HepG2 (cell line): ENCODE results near the gene SNX24. TPM values are rescaled to one million over a fixed set of nuclear protein-coding genes. Genes with fewer than 3 reads are reported as not detected.
A peak's percentile ranks its signal among the peaks of the same experiment; 100 is the strongest.

ENCODE experiments used
- AGO1 ChIP-seq: fragments of 200-400 bp; formaldehyde crosslinking; IDR thresholded peaks from 2 replicates; pipeline ENCODE4 v1.6.1; 2017; ENCODE audit warnings: mild to moderate bottlenecking, low read depth, low read length, moderate library complexity; ENCODE audit not compliant: poor library complexity, severe bottlenecking
- ASH2L ChIP-seq: fragments of 300-600, 200-600 bp; sonication (generic); IDR thresholded peaks from 2 replicates; pipeline ENCODE4 v1.7.0; 2017; ENCODE audit warnings: low read depth, mild to moderate bottlenecking, moderate library complexity, mixed read lengths, low read length; ENCODE audit not compliant: insufficient read length
- ATF7 ChIP-seq, 2 experiments: fragments of 450-650 bp in 1 of 2; sonication (generic) in 1 of 2; formaldehyde crosslinking in 1 of 2; IDR thresholded peaks; 2 replicates each; pipeline versions ENCODE4 v1.4.0 to v1.6.1; 2016 to 2020; ENCODE audit warnings: antibody characterized with exemption in 1 of 2, mild to moderate bottlenecking in 1 of 2, missing genetic modification reagents in 1 of 2
- CEBPG ChIP-seq: IDR thresholded peaks from 2 replicates; pipeline ENCODE4 v1.6.1; 2016
- GFI1 ChIP-seq: sonication (generic); formaldehyde crosslinking; IDR thresholded peaks from 2 replicates; pipeline ENCODE4 v1.5.0; 2020; ENCODE audit warnings: missing genetic modification reagents, mild to moderate bottlenecking, borderline replicate concordance
- POGK ChIP-seq: sonication (generic); formaldehyde crosslinking; conservative IDR thresholded peaks from 2 replicates; pipeline ENCODE4 v1.8.0; 2022; ENCODE audit warnings: mild to moderate bottlenecking, moderate library complexity, missing genetic modification reagents
- PRDM4 ChIP-seq: sonication (generic); formaldehyde crosslinking; IDR thresholded peaks from 2 replicates; pipeline ENCODE4 v1.9.0; 2021; ENCODE audit warnings: missing genetic modification reagents, borderline replicate concordance
- PRMT3 ChIP-seq: sonication (generic); formaldehyde crosslinking; IDR thresholded peaks from 2 replicates; pipeline ENCODE4 v1.8.1; 2022; ENCODE audit warnings: low read depth, mild to moderate bottlenecking, moderate library complexity, missing genetic modification reagents, borderline replicate concordance
- SNRNP70 ChIP-seq: fragments of 200-400 bp; formaldehyde crosslinking; IDR thresholded peaks from 2 replicates; pipeline ENCODE4 v1.6.1; 2017; ENCODE audit warnings: mild to moderate bottlenecking, low read depth, low read length, moderate library complexity
- UBTF ChIP-seq: sonication (generic); formaldehyde crosslinking; IDR thresholded peaks from 2 replicates; pipeline ENCODE4 v1.4.0; 2020; ENCODE audit warnings: mild to moderate bottlenecking, missing genetic modification reagents
- ZFP36L1 ChIP-seq: sonication (generic); formaldehyde crosslinking; IDR thresholded peaks from 2 replicates; pipeline ENCODE4 v1.8.0; 2022; ENCODE audit warnings: mild to moderate bottlenecking, missing genetic modification reagents, moderate library complexity
- ZNF337 ChIP-seq: sonication (generic); formaldehyde crosslinking; IDR thresholded peaks from 2 replicates; pipeline ENCODE4 v1.5.1; 2020; ENCODE audit warnings: missing genetic modification reagents, low read depth, mild to moderate bottlenecking, borderline replicate concordance
- ZNF383 ChIP-seq: sonication (generic); formaldehyde crosslinking; IDR thresholded peaks from 2 replicates; pipeline ENCODE4 v1.4.0; 2020; ENCODE audit warnings: missing genetic modification reagents, mild to moderate bottlenecking, borderline replicate concordance
- ZNF552 ChIP-seq: sonication (generic); formaldehyde crosslinking; IDR thresholded peaks from 2 replicates; pipeline ENCODE4 v1.9.0; 2022; ENCODE audit warnings: missing genetic modification reagents, mild to moderate bottlenecking, borderline replicate concordance
- ZNF619 ChIP-seq: sonication (generic); formaldehyde crosslinking; IDR thresholded peaks from 2 replicates; pipeline ENCODE4 v1.4.0; 2020; ENCODE audit warnings: mild to moderate bottlenecking, missing genetic modification reagents
- polyA plus RNA-seq, 8 experiments: library from polyadenylated mRNA; depleted of rRNA in 3 of 8; stranded (reverse) in 7 of 8; unstranded in 1 of 8; fragments of >200 nt; fragmentation: Illumina TruSeq in 4 of 8; extraction: Trizol in 4 of 8; gene quantifications; 2 replicates each; pipeline versions ENCODE4 v1.2.1 to v1.2.3, GENCODE V29; 2011 to 2016; ENCODE audit warnings: low read depth in 4 of 8, missing spikeins in 1 of 8, mixed read lengths in 1 of 8; ENCODE audit not compliant: insufficient read depth in 1 of 8
- total RNA-seq, 5 experiments: library from RNA; depleted of rRNA; stranded (reverse); fragments of >200 nt; fragmentation: Illumina TruSeq; extraction: Trizol; gene quantifications; 2 replicates each; pipeline ENCODE4 v1.2.3, GENCODE V29; 2016; ENCODE audit warnings: low read depth in 1 of 5
- TF ChIP-seq, protein P1 (sequence below): sonication (generic); formaldehyde crosslinking; IDR thresholded peaks from 2 replicates; pipeline ENCODE4 v1.5.1; 2020; ENCODE audit warnings: missing genetic modification reagents, mild to moderate bottlenecking, borderline replicate concordance

Gene SNX24
- total and polyA plus RNA-seq, 2 of the 13 experiments (the other 11 are each of a cell fraction or from before 2014, with no cell fraction given), result 7.2 to 23.7 TPM

- TF ChIP-seq ATF7 (IDR thresholded peaks at IDR 0.05), result no peak
- TF ChIP-seq ATF7 (CRISPR knock-in tag; IDR thresholded peaks at IDR 0.05), result no peak
- no peak for TF ChIP-seq PRDM4
- TF ChIP-seq ZNF383 (CRISPR knock-in tag), result no peak
- TF ChIP-seq PRMT3, result no peak
- TF ChIP-seq AGO1, result no peak
- no peak for TF ChIP-seq ZNF337 (CRISPR knock-in tag)
- TF ChIP-seq, protein P1, sequence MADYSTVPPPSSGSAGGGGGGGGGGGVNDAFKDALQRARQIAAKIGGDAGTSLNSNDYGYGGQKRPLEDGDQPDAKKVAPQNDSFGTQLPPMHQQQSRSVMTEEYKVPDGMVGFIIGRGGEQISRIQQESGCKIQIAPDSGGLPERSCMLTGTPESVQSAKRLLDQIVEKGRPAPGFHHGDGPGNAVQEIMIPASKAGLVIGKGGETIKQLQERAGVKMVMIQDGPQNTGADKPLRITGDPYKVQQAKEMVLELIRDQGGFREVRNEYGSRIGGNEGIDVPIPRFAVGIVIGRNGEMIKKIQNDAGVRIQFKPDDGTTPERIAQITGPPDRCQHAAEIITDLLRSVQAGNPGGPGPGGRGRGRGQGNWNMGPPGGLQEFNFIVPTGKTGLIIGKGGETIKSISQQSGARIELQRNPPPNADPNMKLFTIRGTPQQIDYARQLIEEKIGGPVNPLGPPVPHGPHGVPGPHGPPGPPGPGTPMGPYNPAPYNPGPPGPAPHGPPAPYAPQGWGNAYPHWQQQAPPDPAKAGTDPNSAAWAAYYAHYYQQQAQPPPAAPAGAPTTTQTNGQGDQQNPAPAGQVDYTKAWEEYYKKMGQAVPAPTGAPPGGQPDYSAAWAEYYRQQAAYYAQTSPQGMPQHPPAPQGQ (CRISPR knock-in tag), result no peak
- peak; percentile 96 for TF ChIP-seq UBTF
- peak; percentile 31; the same call in 1 of the 2 replicates for TF ChIP-seq ZNF552 (CRISPR knock-in tag)
- no peak for TF ChIP-seq SNRNP70
- 0 out of 2 replicates have a peak, but pooled peaks have one; percentile 21 for TF ChIP-seq ZNF619 (CRISPR knock-in tag)
- TF ChIP-seq ASH2L, result no peak
- no peak for TF ChIP-seq CEBPG
- TF ChIP-seq POGK (CRISPR knock-in tag), result peak; percentile 100
- TF ChIP-seq GFI1 (CRISPR knock-in tag), result no peak
- TF ChIP-seq ZFP36L1 (CRISPR knock-in tag), result no peak
Observed at GRCh38 chr5:123036391-123037103, 191.1 kb downstream of the SNX24 start, which contains the start of gene PPIC (continued).
